Esophagus muscularis mucosa (tissue), 3 donors: Measurements from ENCODE around the gene CHCHD1.

ENCODE experiments used
- POLR2A ChIP-seq: fragments of 450-650 bp; IDR thresholded peaks from one replicate; pipeline ENCODE4 v1.6.1; 2017; ENCODE audit warnings: antibody characterized with exemption, moderate library complexity, mild to moderate bottlenecking, low read depth
- POLR2AphosphoS5 ChIP-seq, 2 donors: sonication (generic); formaldehyde crosslinking; IDR thresholded peaks; one replicate each; pipeline ENCODE4 v1.6.1; 2017; ENCODE audit warnings: antibody characterized with exemption in 2 of 2
- TF ChIP-seq, protein P1 (sequence below), 3 experiments: fragments of 200-600 bp in 2 of 3; fragments of 450-650 bp in 1 of 3; sonication (generic) in 2 of 3; IDR thresholded peaks; one replicate each; pipeline ENCODE4 v1.5.1; 2017 to 2019; ENCODE audit warnings: antibody characterized with exemption in 3 of 3, mild to moderate bottlenecking in 2 of 3, moderate library complexity in 1 of 3

DNA sequence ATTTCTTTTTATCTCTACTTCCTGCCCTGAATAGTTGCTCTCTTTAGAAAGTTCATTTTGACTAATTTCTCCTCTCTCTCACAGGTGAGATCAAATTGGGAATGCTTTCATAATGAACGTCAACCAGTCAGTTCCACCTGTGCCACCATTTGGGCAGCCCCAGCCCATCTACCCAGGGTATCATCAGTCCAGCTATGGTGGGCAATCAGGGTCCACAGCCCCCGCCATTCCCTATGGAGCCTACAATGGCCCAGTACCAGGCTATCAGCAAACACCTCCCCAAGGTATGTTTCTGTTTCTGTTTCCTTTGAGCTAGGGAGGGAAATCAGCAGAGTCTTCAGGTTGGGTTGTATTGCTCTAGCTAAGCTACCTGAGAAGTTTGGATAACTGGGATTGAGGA, 35.1 kb upstream of the CHCHD1 start:
- TF ChIP-seq, protein P1, sequence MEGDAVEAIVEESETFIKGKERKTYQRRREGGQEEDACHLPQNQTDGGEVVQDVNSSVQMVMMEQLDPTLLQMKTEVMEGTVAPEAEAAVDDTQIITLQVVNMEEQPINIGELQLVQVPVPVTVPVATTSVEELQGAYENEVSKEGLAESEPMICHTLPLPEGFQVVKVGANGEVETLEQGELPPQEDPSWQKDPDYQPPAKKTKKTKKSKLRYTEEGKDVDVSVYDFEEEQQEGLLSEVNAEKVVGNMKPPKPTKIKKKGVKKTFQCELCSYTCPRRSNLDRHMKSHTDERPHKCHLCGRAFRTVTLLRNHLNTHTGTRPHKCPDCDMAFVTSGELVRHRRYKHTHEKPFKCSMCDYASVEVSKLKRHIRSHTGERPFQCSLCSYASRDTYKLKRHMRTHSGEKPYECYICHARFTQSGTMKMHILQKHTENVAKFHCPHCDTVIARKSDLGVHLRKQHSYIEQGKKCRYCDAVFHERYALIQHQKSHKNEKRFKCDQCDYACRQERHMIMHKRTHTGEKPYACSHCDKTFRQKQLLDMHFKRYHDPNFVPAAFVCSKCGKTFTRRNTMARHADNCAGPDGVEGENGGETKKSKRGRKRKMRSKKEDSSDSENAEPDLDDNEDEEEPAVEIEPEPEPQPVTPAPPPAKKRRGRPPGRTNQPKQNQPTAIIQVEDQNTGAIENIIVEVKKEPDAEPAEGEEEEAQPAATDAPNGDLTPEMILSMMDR (IDR thresholded peaks at IDR 0.05) = no peak
- TF ChIP-seq POLR2A (no peak), POLR2AphosphoS5 (IDR thresholded peaks at IDR 0.05) (no peak)
